ENCODE data around the gene MYO5C. TPM values are rescaled to one million over a fixed set of nuclear protein-coding genes. Genes with fewer than 3 reads are reported as not detected.
A peak's percentile ranks its signal among the peaks of the same experiment; 100 is the strongest.

Gene MYO5C
- total RNA-seq, 1 donor from 2014 or later: 74.7 TPM

- Histone ChIP-seq H3K9me3 (no peaks in the 10 kb centered on the region), H3K27ac (no peak overlapping the region), H3K36me3 (peaks cover 35% of the 10 kb centered on the region), H3K4me1 (no peaks in the 10 kb centered on the region), H3K4me3 (no peak overlapping the region), H3K27me3 (ENCODE audit: low read depth) (no peaks in the 10 kb centered on the region)
- no peak for DNase-seq
- TF ChIP-seq, protein P1, sequence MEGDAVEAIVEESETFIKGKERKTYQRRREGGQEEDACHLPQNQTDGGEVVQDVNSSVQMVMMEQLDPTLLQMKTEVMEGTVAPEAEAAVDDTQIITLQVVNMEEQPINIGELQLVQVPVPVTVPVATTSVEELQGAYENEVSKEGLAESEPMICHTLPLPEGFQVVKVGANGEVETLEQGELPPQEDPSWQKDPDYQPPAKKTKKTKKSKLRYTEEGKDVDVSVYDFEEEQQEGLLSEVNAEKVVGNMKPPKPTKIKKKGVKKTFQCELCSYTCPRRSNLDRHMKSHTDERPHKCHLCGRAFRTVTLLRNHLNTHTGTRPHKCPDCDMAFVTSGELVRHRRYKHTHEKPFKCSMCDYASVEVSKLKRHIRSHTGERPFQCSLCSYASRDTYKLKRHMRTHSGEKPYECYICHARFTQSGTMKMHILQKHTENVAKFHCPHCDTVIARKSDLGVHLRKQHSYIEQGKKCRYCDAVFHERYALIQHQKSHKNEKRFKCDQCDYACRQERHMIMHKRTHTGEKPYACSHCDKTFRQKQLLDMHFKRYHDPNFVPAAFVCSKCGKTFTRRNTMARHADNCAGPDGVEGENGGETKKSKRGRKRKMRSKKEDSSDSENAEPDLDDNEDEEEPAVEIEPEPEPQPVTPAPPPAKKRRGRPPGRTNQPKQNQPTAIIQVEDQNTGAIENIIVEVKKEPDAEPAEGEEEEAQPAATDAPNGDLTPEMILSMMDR (IDR thresholded peaks at IDR 0.05): no peak
- intact Hi-C loops (cut with DNase I): no loop called here
- no peak for ATAC-seq
Observed at GRCh38 chr15:52338058-52338457, 42.5 kb upstream of the MYO5C start.

DNA sequence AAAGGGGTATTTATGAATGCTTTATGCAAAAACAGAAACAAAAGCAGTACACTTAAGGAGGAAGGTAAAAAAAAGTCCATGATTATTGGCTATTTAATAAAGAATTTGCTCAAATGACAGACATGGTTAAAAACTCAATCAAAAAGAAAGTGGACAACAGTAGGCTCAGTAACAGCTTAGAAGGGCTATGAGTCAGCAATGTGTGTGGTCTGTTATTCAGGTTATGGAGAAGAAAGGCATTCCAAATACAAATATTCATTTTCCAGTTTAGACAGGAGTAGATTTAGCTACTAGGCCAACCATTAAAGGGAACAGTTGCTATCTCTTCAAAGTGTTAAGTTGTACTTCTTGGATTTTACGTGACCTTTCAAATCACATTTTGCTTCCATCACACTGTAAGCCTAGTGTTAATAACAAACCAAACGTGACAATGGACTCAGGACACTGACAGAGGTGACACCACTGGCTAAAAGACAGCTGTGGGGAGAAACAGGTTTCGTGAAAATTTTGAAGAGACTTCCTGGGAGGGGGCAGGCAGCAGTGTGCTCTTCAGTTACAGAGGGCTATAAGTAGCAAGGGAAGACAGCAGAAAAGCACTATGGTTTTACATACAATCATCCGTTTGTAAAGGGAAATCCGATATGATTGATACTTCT, 41.7 kb upstream of the MYO5C start:
- peak in 1 of 2 donors; percentile 45 for ATAC-seq
- Histone ChIP-seq H3K27ac (no peak overlapping the region), H3K36me3 (peaks cover 31% of the 10 kb centered on the region), H3K9me3 (no peaks in the 10 kb centered on the region), H3K27me3 (ENCODE audit: low read depth) (no peaks in the 10 kb centered on the region), H3K4me1 (no peaks in the 10 kb centered on the region), H3K4me3 (no peak overlapping the region)
- no peak for DNase-seq
- TF ChIP-seq, protein P1 (IDR thresholded peaks at IDR 0.05): no peak
- intact Hi-C loops (cut with DNase I): no loop called here

DNA sequence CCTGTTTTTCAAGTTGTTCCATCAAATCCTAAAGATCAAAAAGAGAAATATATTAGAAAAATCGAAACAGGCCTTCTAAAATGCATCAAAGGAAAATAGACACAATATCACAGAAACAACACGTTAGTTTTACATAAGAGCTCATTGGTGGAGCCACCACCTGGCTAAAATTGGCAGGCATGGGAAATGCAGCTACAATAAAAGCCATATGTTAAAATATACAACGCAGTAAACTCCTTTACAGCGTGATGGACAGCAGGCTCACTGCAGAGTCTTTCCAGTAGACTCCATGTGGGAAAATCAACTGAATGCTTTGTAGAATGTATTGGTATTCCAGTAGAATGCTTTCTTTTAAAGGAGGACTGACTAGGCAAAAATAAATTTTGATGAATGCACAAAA, 40.9 kb upstream of the MYO5C start:
- Histone ChIP-seq H3K36me3 (peaks cover 26% of the 10 kb centered on the region), H3K4me1 (no peaks in the 10 kb centered on the region), H3K9me3 (no peaks in the 10 kb centered on the region), H3K27me3 (ENCODE audit: low read depth) (no peaks in the 10 kb centered on the region), H3K27ac (no peak overlapping the region), H3K4me3 (no peak overlapping the region)
- DNase-seq: no peak
- intact Hi-C loops (cut with DNase I): no loop called here
- TF ChIP-seq, protein P1 (IDR thresholded peaks at IDR 0.05): no peak
- ATAC-seq: no peak

GRCh38 chr15:52334491-52335160, 39.0 kb upstream of the MYO5C start:
- Histone ChIP-seq H3K36me3 (peaks cover 20% of the 10 kb centered on the region), H3K4me1 (no peaks in the 10 kb centered on the region), H3K27me3 (ENCODE audit: low read depth) (no peaks in the 10 kb centered on the region), H3K4me3 (no peak overlapping the region), H3K9me3 (no peaks in the 10 kb centered on the region), H3K27ac (no peak overlapping the region)
- DNase-seq (no peak), ATAC-seq (no peak)
- intact Hi-C loops (cut with DNase I): no loop called here
- TF ChIP-seq, protein P1 (IDR thresholded peaks at IDR 0.05): no peak

GRCh38 chr15:52331490-52332240, 36.1 kb upstream of the MYO5C start:
- Histone ChIP-seq H3K27me3 (ENCODE audit: low read depth) (no peaks in the 10 kb centered on the region), H3K4me1 (peaks cover 8% of the 10 kb centered on the region), H3K4me3 (no peak overlapping the region), H3K27ac (no peak overlapping the region), H3K36me3 (peaks cover 34% of the 10 kb centered on the region), H3K9me3 (no peaks in the 10 kb centered on the region)
- DNase-seq (no peak), ATAC-seq (peak; percentile 63 to 78)
- intact Hi-C loops (cut with DNase I): no loop called here
- TF ChIP-seq, protein P1 (IDR thresholded peaks at IDR 0.05): peak; percentile 31

Measured in lower lobe of right lung (tissue), 2 donors.